Neural cell (in vitro differentiated cells): Measurements from ENCODE around the gene C11orf65.

Source experiments
- CTCF ChIP-seq: fragments of 450-650 bp; IDR thresholded peaks from 2 replicates; pipeline ENCODE4 v1.5.1; 2014; ENCODE audit warnings: antibody characterized with exemption, mild to moderate bottlenecking, moderate library complexity; ENCODE audit not compliant: poor library complexity, severe bottlenecking
- EP300 ChIP-seq: fragments of 450-650 bp; conservative IDR thresholded peaks from 2 replicates; pipeline ENCODE4 v1.6.1; 2014; ENCODE audit warnings: antibody characterized with exemption, mild to moderate bottlenecking, moderate library complexity; ENCODE audit not compliant: poor library complexity, severe bottlenecking
- EZH2 ChIP-seq: fragments of 200-600, 300-800 bp; shearing (Covaris generic), sonication (generic); IDR thresholded peaks from 2 replicates; pipeline ENCODE4 v1.6.1; 2014; ENCODE audit warnings: antibody characterized with exemption, low read length, borderline replicate concordance, mild to moderate bottlenecking; ENCODE audit not compliant: insufficient read depth, poor library complexity, severe bottlenecking
- MXI1 ChIP-seq: fragments of 450-650 bp; conservative IDR thresholded peaks from 2 replicates; pipeline ENCODE4 v1.6.1; 2014; ENCODE audit warnings: antibody characterized with exemption, mild to moderate bottlenecking; ENCODE audit not compliant: poor library complexity, severe bottlenecking
- POLR2AphosphoS5 ChIP-seq: IDR thresholded peaks from 2 replicates; pipeline ENCODE4 v1.6.1; 2012
- RAD21 ChIP-seq: fragments of 450-650 bp; conservative IDR thresholded peaks from 2 replicates; pipeline ENCODE4 v1.6.1; 2014; ENCODE audit warnings: antibody characterized with exemption, mild to moderate bottlenecking, moderate library complexity
- SMC3 ChIP-seq: fragments of 450-650 bp; conservative IDR thresholded peaks from 2 replicates; pipeline ENCODE4 v1.6.1; 2014; ENCODE audit warnings: antibody characterized with exemption, mild to moderate bottlenecking, moderate library complexity; ENCODE audit not compliant: poor library complexity
- TAF1 ChIP-seq: IDR thresholded peaks from 2 replicates; pipeline ENCODE4 v1.6.1; 2012; ENCODE audit warnings: low read depth
- TF ChIP-seq, protein P1 (sequence below): IDR thresholded peaks from 2 replicates; pipeline ENCODE4 v1.6.1; 2012; ENCODE audit warnings: borderline replicate concordance

DNA sequence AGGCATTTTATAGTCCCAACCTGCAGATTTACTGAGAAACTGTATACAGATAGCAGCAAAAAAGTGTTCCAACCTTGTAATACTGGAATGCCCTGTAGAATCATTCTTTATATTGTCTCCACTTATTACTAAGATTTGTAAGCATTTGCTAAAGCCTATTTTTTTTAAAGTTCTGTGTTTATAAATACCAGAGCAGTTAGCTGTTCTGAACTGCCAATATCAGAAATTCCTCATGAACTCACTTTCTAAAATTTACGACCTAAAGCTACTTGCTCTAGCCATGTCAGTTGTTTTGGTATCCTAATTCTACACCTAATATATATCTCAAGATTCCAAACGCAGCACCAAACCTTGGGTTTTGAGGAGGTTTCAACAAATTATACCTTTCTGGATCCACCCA is 103.2 kb downstream of the C11orf65 start:
- no peak for TF ChIP-seq CTCF
- TF ChIP-seq MXI1 = no peak
- TF ChIP-seq, protein P1, sequence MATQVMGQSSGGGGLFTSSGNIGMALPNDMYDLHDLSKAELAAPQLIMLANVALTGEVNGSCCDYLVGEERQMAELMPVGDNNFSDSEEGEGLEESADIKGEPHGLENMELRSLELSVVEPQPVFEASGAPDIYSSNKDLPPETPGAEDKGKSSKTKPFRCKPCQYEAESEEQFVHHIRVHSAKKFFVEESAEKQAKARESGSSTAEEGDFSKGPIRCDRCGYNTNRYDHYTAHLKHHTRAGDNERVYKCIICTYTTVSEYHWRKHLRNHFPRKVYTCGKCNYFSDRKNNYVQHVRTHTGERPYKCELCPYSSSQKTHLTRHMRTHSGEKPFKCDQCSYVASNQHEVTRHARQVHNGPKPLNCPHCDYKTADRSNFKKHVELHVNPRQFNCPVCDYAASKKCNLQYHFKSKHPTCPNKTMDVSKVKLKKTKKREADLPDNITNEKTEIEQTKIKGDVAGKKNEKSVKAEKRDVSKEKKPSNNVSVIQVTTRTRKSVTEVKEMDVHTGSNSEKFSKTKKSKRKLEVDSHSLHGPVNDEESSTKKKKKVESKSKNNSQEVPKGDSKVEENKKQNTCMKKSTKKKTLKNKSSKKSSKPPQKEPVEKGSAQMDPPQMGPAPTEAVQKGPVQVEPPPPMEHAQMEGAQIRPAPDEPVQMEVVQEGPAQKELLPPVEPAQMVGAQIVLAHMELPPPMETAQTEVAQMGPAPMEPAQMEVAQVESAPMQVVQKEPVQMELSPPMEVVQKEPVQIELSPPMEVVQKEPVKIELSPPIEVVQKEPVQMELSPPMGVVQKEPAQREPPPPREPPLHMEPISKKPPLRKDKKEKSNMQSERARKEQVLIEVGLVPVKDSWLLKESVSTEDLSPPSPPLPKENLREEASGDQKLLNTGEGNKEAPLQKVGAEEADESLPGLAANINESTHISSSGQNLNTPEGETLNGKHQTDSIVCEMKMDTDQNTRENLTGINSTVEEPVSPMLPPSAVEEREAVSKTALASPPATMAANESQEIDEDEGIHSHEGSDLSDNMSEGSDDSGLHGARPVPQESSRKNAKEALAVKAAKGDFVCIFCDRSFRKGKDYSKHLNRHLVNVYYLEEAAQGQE = no peak
- no peak for TF ChIP-seq POLR2AphosphoS5
- TF ChIP-seq TAF1 = no peak
- TF ChIP-seq EZH2 = no peak
- no peak for TF ChIP-seq EP300
- no peak for TF ChIP-seq SMC3
- no peak for TF ChIP-seq RAD21
